HCT116 (cell line): ENCODE results near the gene HDAC11. TPM values are rescaled to one million over a fixed set of nuclear protein-coding genes. Genes with fewer than 3 reads are reported as not detected.

Experiments
- ATAC-seq: fragments of 200-7000 bp; cut with Tn5 transposase; 2 replicates; pipeline ENCODE4 v1.9.1; 2020; ENCODE audit warnings: mild to moderate bottlenecking, moderate library complexity
- BruUV-seq: library from RNA; stranded (reverse); fragments of 400-500 nt; replicated peaks from 2 replicates; lab custom pipeline; 2021; lab: Mats Ljungman, UMichigan
- CTCF ChIA-PET: fragments of 300-600 bp; sonication (Branson Sonifier 250); formaldehyde crosslinking; loops from one replicate; lab custom pipeline; 2021; ENCODE audit warnings: antibody characterized with exemption; lab: Charles Lee
- POLR2A ChIA-PET: fragments of 300-600, 350-600 bp; sonication (Branson Sonifier 250); formaldehyde crosslinking; loops from one replicate; lab custom pipeline; 2021; ENCODE audit warnings: antibody characterized with exemption; lab: Charles Lee
- RAD21 ChIA-PET, 2 experiments: fragments of 300-600 bp; sonication (Branson Sonifier 250); formaldehyde crosslinking; loops; one replicate each; lab custom pipeline; 2023; ENCODE audit warnings: low total read pairs in 2 of 2; ENCODE audit not compliant: uncharacterized antibody in 2 of 2, unreplicated experiment in 2 of 2, low non-redundant PET in 1 of 2; lab: Charles Lee
- DNase-seq: peaks from one replicate; pipeline ENCODE4 v3.0.0-alpha.2; 2010; ENCODE audit warnings: low read depth, low spot score
- H2AFZ ChIP-seq: fragments of 200-600 bp; shearing (Covaris generic), sonication (generic); 2 replicates; pipeline ENCODE4 v1.6.1; 2017; ENCODE audit warnings: low read depth, mixed run types, mixed read lengths, antibody characterized with exemption, low read length; ENCODE audit not compliant: poor library complexity, severe bottlenecking
- H3K27ac ChIP-seq: 2 replicates; pipeline ENCODE4 v1.5.1; 2012; ENCODE audit warnings: low read depth, low read length
- H3K27me3 ChIP-seq: fragments of 200-600 bp; sonication (generic); 2 replicates; pipeline ENCODE4 v1.6.1; 2016; ENCODE audit warnings: mixed run types, low read length, mixed read lengths; ENCODE audit not compliant: insufficient read depth
- H3K36me3 ChIP-seq, 2 experiments: fragments of 200-500 bp in 1 of 2; fragments of 200-600 bp in 1 of 2; sonication (Bioruptor generic) in 1 of 2; sonication (generic) in 1 of 2; 2 replicates each; pipeline versions ENCODE4 v1.5.1 to v1.6.1; 2014 to 2016; ENCODE audit warnings: low read length in 2 of 2, inconsistent platforms in 1 of 2, mixed read lengths in 1 of 2, mixed run types in 1 of 2; ENCODE audit not compliant: insufficient read depth in 2 of 2, control insufficient read depth in 1 of 2
- H3K4me1 ChIP-seq, 2 experiments: fragments of 200-600 bp in 1 of 2; sonication (generic) in 1 of 2; 2 replicates each; pipeline versions ENCODE4 v1.5.1 to v1.6.1; 2012 to 2017; ENCODE audit warnings: low read length in 2 of 2, inconsistent platforms in 1 of 2, mild to moderate bottlenecking in 1 of 2, mixed read lengths in 1 of 2, mixed run types in 1 of 2, moderate library complexity in 1 of 2; ENCODE audit not compliant: insufficient read depth in 2 of 2, control insufficient read depth in 1 of 2
- H3K4me2 ChIP-seq: fragments of 200-600 bp; sonication (generic); 2 replicates; pipeline ENCODE4 v1.6.1; 2017; ENCODE audit warnings: mixed run types, low read length, mixed read lengths
- H3K4me3 ChIP-seq, 2 experiments: fragments of 200-600 bp in 1 of 2; sonication (generic) in 1 of 2; replicated peaks in 1 of 2; 2 replicates each; pipeline ENCODE4 v1.5.1; 2011 to 2016; ENCODE audit warnings: low read length in 2 of 2, control low read depth in 1 of 2, low read depth in 1 of 2, mild to moderate bottlenecking in 1 of 2, mixed read lengths in 1 of 2, mixed run types in 1 of 2
- H3K79me2 ChIP-seq: fragments of 200-600 bp; sonication (generic); 2 replicates; pipeline ENCODE4 v1.6.1; 2017; ENCODE audit warnings: mild to moderate bottlenecking, mixed run types, low read length, moderate library complexity, mixed read lengths; ENCODE audit not compliant: insufficient read depth
- H3K9ac ChIP-seq: fragments of 200-600 bp; sonication (generic); 2 replicates; pipeline ENCODE4 v1.6.1; 2016; ENCODE audit warnings: low read length, mixed read lengths
- H3K9me2 ChIP-seq: fragments of 200-600 bp; sonication (generic), shearing (Covaris generic); 2 replicates; pipeline ENCODE4 v1.6.1; 2017; ENCODE audit warnings: mixed run types, mild to moderate bottlenecking, moderate library complexity; ENCODE audit not compliant: insufficient read depth
- H3K9me3 ChIP-seq, 2 experiments: fragments of 200-500 bp in 1 of 2; fragments of 200-600 bp in 1 of 2; sonication (Bioruptor generic) in 1 of 2; sonication (generic) in 1 of 2; 2 replicates each; pipeline ENCODE4 v1.6.1; 2014 to 2017; ENCODE audit warnings: low read length in 2 of 2, mixed read lengths in 2 of 2, inconsistent platforms in 1 of 2, low read depth in 1 of 2, mild to moderate bottlenecking in 1 of 2, mixed run types in 1 of 2, moderate library complexity in 1 of 2; ENCODE audit not compliant: control insufficient read depth in 1 of 2, insufficient read depth in 1 of 2
- H4K20me1 ChIP-seq: fragments of 200-600 bp; sonication (generic), shearing (Covaris generic); 2 replicates; pipeline ENCODE4 v1.6.1; 2017; ENCODE audit warnings: mixed run types, mild to moderate bottlenecking, moderate library complexity; ENCODE audit not compliant: insufficient read depth
- CBX3 ChIP-seq: IDR thresholded peaks from 2 replicates; pipeline ENCODE4 v1.6.1; 2012; ENCODE audit warnings: low read depth
- CEBPB ChIP-seq: IDR thresholded peaks from 2 replicates; pipeline ENCODE4 v1.6.1; 2012; ENCODE audit warnings: low read depth
- EGR1 ChIP-seq: IDR thresholded peaks from 2 replicates; pipeline ENCODE4 v1.6.1; 2012; ENCODE audit warnings: low read depth
- ELF1 ChIP-seq: IDR thresholded peaks from 2 replicates; pipeline ENCODE4 v1.6.1; 2012; ENCODE audit warnings: low read depth, borderline replicate concordance
- EZH2 ChIP-seq: fragments of 200-600 bp; sonication (generic); IDR thresholded peaks from 2 replicates; pipeline ENCODE4 v1.6.1; 2017; ENCODE audit warnings: antibody characterized with exemption, mixed run types
- FOSL1 ChIP-seq: IDR thresholded peaks from 2 replicates; pipeline ENCODE4 v1.6.1; 2012; ENCODE audit warnings: low read depth
- JUND ChIP-seq: IDR thresholded peaks from 2 replicates; pipeline ENCODE4 v1.6.1; 2012
- MAX ChIP-seq: IDR thresholded peaks from 2 replicates; pipeline ENCODE4 v1.6.1; 2012
- RAD21 ChIP-seq: IDR thresholded peaks from 2 replicates; pipeline ENCODE4 v1.6.1; 2012; ENCODE audit warnings: low read depth, mild to moderate bottlenecking
- SIN3A ChIP-seq: IDR thresholded peaks from 2 replicates; pipeline ENCODE4 v1.6.1; 2012; ENCODE audit warnings: low read depth
- SP1 ChIP-seq: IDR thresholded peaks from 2 replicates; pipeline ENCODE4 v1.6.1; 2012; ENCODE audit warnings: low read depth
- SRF ChIP-seq: IDR thresholded peaks from 2 replicates; pipeline ENCODE4 v1.6.1; 2012; ENCODE audit warnings: low read depth
- TCF7L2 ChIP-seq: IDR thresholded peaks from 2 replicates; pipeline ENCODE4 v1.7.0; 2011; ENCODE audit warnings: borderline replicate concordance, inconsistent platforms; ENCODE audit not compliant: insufficient read depth, insufficient read length; ENCODE audit errors: extremely low read depth
- YY1 ChIP-seq: IDR thresholded peaks from 2 replicates; pipeline ENCODE4 v1.6.1; 2011; ENCODE audit warnings: low read length, low read depth, moderate library complexity, mild to moderate bottlenecking; ENCODE audit not compliant: insufficient replicate concordance; ENCODE audit errors: extremely low read depth
- ZBTB33 ChIP-seq: IDR thresholded peaks from 2 replicates; pipeline ENCODE4 v1.6.1; 2011; ENCODE audit warnings: mild to moderate bottlenecking, low read length, moderate library complexity; ENCODE audit not compliant: insufficient replicate concordance; ENCODE audit errors: extremely low read depth
- ZFX ChIP-seq: fragments of 450-650 bp; IDR thresholded peaks from 2 replicates; pipeline ENCODE4 v1.6.1; 2017
- ZNF274 ChIP-seq: fragments of 200-500 bp; sonication (Bioruptor generic); IDR thresholded peaks from 2 replicates; pipeline ENCODE4 v1.6.1; 2014; ENCODE audit warnings: mild to moderate bottlenecking, low read depth, low read length, inconsistent platforms
- intact Hi-C: fragments of 100-400 bp; cut with micrococcal nuclease; formaldehyde crosslinking; loops from 2 replicates; pipeline ENCODE4 v1.10.0; 2022
- total RNA-seq: library from RNA; stranded (reverse); gene quantifications from one replicate; pipeline ENCODE4 v1.2.1, GENCODE V29; 2021; ENCODE audit not compliant: unreplicated experiment
- TF ChIP-seq, protein P1 (sequence below): IDR thresholded peaks from 2 replicates; pipeline ENCODE4 v1.6.1; 2012; ENCODE audit warnings: low read depth
- TF ChIP-seq, protein P2 (sequence below), 3 experiments: fragments of 200-600 bp in 1 of 3; sonication (generic) in 1 of 3; IDR thresholded peaks in 2 of 3; conservative IDR thresholded peaks in 1 of 3; 2 replicates each; pipeline ENCODE4 v1.5.1; 2012 to 2017; ENCODE audit warnings: low read depth in 2 of 3, low read length in 2 of 3, antibody characterized with exemption in 1 of 3, borderline replicate concordance in 1 of 3, control low read depth in 1 of 3, mild to moderate bottlenecking in 1 of 3, mixed read lengths in 1 of 3, mixed run types in 1 of 3, moderate library complexity in 1 of 3; ENCODE audit not compliant: insufficient read depth in 1 of 3
- TF ChIP-seq, protein P3 (sequence below): IDR thresholded peaks from 2 replicates; pipeline ENCODE4 v1.6.1; 2012

HDAC11 gene
- total RNA-seq, 1 experiment from 2014 or later: 16.1 TPM

DNA sequence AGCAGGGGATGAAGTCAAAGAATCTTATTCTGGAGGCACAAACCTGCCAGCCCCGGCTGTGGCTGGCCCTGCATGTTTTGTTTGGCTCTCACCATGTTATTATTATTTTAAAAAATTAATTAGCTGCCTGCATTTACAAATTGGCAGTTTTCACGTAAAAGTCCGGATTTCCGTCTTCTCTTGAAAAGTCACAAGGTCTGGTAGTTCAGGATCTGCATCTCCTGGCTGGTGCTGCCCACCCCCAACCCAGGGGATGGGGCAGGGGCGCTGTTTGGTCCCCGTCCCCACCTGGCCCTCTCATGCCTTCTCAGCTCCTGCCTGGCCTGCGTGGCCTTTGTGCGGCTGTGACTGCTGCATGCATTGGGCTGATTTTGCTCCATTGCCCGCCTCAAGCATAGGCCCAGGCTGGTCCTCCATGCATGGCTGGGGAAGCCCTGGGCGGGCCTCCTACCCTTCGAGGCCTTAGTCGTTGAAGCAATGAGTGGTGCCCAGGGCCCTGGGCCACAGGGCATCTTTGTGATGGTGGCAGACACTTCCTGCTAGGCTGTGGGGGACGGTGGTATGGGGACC is 70.8 kb downstream of the HDAC11 start:
- ATAC-seq (no peak), DNase-seq (no peak)
- Histone ChIP-seq H3K27ac (no peak overlapping the region), H3K4me1 (peaks cover 0 to 7% of the 10 kb centered on the region in 2 experiments; a peak in 1 of 4 replicates), H3K9me2 (no peaks in the 10 kb centered on the region), H3K79me2 (no peaks in the 10 kb centered on the region), H4K20me1 (no peaks in the 10 kb centered on the region), H3K36me3 (no peaks in the 10 kb centered on the region), H3K27me3 (no peaks in the 10 kb centered on the region), H3K4me3 (no peak overlapping the region), H3K9ac (no peak overlapping the region), H2AFZ (no peak overlapping the region), H3K4me2 (no peak overlapping the region), H3K9me3 (no peaks in the 10 kb centered on the region)
- CTCF ChIA-PET: no interaction called here
- RAD21 ChIA-PET: no interaction called here
- intact Hi-C loops: no loop called here
- TF ChIP-seq ZNF274: no peak
- no peak for TF ChIP-seq ELF1
- TF ChIP-seq ZBTB33: no peak
- TF ChIP-seq, protein P1, sequence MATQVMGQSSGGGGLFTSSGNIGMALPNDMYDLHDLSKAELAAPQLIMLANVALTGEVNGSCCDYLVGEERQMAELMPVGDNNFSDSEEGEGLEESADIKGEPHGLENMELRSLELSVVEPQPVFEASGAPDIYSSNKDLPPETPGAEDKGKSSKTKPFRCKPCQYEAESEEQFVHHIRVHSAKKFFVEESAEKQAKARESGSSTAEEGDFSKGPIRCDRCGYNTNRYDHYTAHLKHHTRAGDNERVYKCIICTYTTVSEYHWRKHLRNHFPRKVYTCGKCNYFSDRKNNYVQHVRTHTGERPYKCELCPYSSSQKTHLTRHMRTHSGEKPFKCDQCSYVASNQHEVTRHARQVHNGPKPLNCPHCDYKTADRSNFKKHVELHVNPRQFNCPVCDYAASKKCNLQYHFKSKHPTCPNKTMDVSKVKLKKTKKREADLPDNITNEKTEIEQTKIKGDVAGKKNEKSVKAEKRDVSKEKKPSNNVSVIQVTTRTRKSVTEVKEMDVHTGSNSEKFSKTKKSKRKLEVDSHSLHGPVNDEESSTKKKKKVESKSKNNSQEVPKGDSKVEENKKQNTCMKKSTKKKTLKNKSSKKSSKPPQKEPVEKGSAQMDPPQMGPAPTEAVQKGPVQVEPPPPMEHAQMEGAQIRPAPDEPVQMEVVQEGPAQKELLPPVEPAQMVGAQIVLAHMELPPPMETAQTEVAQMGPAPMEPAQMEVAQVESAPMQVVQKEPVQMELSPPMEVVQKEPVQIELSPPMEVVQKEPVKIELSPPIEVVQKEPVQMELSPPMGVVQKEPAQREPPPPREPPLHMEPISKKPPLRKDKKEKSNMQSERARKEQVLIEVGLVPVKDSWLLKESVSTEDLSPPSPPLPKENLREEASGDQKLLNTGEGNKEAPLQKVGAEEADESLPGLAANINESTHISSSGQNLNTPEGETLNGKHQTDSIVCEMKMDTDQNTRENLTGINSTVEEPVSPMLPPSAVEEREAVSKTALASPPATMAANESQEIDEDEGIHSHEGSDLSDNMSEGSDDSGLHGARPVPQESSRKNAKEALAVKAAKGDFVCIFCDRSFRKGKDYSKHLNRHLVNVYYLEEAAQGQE: no peak
- no peak for TF ChIP-seq CEBPB
- no peak for TF ChIP-seq JUND
- no peak for TF ChIP-seq TCF7L2
- TF ChIP-seq, protein P2, sequence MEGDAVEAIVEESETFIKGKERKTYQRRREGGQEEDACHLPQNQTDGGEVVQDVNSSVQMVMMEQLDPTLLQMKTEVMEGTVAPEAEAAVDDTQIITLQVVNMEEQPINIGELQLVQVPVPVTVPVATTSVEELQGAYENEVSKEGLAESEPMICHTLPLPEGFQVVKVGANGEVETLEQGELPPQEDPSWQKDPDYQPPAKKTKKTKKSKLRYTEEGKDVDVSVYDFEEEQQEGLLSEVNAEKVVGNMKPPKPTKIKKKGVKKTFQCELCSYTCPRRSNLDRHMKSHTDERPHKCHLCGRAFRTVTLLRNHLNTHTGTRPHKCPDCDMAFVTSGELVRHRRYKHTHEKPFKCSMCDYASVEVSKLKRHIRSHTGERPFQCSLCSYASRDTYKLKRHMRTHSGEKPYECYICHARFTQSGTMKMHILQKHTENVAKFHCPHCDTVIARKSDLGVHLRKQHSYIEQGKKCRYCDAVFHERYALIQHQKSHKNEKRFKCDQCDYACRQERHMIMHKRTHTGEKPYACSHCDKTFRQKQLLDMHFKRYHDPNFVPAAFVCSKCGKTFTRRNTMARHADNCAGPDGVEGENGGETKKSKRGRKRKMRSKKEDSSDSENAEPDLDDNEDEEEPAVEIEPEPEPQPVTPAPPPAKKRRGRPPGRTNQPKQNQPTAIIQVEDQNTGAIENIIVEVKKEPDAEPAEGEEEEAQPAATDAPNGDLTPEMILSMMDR (IDR thresholded peaks at IDR 0.05 in 2 of 3, conservative IDR thresholded peaks at IDR 0.05 in 1 of 3; ENCODE audit: borderline replicate concordance in 1 of 3, insufficient read depth in 1 of 3, low read depth in 2 of 3, low read length in 2 of 3): no peak
- TF ChIP-seq CBX3: no peak
- no peak for TF ChIP-seq RAD21
- TF ChIP-seq MAX: no peak
- no peak for TF ChIP-seq SRF
- no peak for TF ChIP-seq SP1
- no peak for TF ChIP-seq EZH2
- no peak for TF ChIP-seq EGR1
- TF ChIP-seq, protein P3, sequence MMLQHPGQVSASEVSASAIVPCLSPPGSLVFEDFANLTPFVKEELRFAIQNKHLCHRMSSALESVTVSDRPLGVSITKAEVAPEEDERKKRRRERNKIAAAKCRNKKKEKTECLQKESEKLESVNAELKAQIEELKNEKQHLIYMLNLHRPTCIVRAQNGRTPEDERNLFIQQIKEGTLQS: no peak
- no peak for TF ChIP-seq FOSL1
- no peak for TF ChIP-seq SIN3A
- no peak for TF ChIP-seq YY1
- no peak for TF ChIP-seq ZFX
- POLR2A ChIA-PET: no interaction called here
- BruUV-seq: no TSS peak
